HG03159 (cell line): ENCODE results near the gene LILRB2.
"Not testable (repeated sequence)": the region's sequence is repeated elsewhere in the genome, so short reads cannot be mapped to it uniquely, and the experiment has no call there.

Experiments used
- ATAC-seq: cut with Tn5 transposase; IDR thresholded peaks from one replicate; pipeline ENCODE4 v1.9.1; 2021; ENCODE audit warnings: mild to moderate bottlenecking, moderate library complexity; ENCODE audit not compliant: unreplicated experiment

LILRB2 gene

GRCh38 chr19:54281007-54281728, at the start of gene LILRB2:
Gene LILRB2, minus strand, starts transcription at chr19:54281110. Its CDS starts 614 bp downstream, at chr19:54280496.
- no peak for ATAC-seq

DNA sequence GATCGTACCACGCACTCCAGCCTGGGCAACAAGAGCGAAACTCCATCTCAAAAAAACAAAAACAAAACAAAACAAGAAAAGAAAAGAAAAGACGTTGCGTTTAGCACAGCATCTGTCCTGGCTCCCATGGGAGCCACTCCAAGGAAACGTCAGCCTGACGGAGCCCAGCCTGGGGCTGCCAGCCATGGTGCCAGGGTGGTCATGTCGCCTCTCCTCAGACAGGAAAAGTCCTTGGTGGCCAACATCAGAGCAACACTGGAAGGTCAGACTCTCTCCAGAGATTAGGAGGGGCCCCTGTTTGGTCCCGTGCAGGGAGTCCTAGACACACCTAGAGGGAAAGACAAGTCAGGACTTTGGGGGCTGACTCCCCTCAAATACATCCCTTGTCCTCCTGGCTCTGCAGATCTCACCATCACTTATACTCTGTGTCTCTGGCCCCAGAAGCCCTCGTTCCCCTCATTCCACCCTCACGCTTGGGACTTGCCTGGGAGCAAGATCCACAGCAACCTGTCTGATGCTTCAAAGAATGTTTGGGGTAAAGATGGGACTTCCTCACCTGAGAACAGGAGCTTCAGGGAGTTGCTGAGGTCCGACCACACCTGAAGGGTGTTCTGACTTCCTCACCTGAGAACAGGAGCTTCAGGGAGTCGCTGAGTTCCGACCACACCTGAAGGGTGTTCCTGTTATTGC, 48.7 kb upstream of the LILRB2 start:
- ATAC-seq = no peak

DNA sequence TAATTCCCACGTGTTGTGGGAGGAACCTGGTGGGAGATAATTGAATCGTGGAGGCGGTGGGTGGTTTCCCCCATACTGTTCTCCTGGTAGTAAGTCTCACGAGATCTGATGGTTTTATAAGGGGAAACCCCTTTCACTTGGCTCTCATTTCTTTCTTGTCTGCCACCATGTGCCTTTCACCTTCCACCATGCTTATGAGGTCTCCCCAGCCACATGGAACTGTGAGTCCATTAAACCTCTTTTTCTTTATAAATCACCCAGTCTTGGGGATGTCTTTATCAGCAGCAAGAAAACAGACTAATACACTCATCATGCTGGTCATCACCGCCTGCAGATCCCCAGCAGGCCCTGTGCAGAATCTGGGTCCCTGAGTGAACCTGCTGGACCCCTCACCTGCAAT, 47.9 kb upstream of the LILRB2 start:
- ATAC-seq = not testable (repeated sequence)

DNA sequence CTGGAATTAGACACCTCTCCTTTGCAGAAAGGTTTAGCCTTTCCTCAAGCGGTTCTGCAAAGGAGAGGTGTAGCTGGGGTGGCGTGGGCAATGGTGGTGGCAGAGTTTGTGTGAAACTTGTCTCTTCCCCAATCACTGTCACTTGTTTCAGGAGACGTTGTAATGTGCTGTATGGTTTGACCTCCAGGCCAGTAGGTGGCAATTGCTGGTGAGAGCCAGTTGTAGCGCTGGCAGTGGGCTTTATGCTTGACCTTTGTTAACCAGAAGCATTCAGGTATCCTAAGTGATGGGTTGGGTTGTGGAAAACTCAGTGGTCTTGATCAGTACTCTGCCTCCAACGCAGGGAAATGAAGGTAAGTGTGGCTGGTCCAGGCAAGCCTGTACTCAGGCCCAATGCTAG, 44.7 kb upstream of the LILRB2 start:
- no peak for ATAC-seq

- no peak for ATAC-seq
Observed at GRCh38 chr19:54325194-54325621, 44.3 kb upstream of the LILRB2 start.

DNA sequence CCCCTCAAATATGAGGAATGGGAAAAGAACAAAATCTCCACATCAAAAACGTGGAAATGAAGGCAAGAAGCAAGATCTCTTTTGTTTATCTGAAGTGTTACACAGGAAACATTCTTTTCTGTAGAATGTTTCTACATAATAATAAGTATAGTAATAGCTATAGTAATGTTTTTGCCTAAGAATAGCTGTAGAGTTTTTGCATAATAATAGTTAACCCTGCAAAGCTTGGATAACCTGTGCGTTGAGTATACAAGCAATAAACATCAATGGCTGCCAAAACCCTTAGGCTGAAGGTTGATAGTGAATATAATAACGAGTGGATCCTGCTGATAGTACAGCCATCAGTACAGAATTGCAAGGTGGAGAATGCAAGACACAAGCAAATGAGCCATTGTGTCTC, 43.2 kb upstream of the LILRB2 start:
- no peak for ATAC-seq

DNA sequence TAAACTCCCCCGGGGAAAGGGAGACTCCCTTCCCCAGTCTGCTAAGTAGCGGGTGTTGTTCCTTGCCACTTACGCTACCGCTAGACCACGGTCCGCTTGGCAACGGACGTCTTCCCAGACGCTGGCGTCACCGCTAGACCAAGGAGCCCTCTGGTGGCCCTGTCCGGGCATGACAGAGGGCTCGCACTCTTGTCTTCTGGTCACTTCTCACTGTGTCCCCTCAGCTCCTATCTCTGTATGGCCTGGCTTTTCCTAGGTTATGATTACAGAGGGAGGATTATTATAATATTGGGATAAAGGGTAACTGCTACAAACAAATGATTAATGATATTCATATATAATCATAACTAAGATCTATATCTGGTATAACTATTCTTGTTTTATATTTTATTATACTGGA, 42.0 kb upstream of the LILRB2 start:
- not testable (repeated sequence) for ATAC-seq

GRCh38 chr19:54322295-54322694, 41.4 kb upstream of the LILRB2 start:
- not testable (repeated sequence) for ATAC-seq

DNA sequence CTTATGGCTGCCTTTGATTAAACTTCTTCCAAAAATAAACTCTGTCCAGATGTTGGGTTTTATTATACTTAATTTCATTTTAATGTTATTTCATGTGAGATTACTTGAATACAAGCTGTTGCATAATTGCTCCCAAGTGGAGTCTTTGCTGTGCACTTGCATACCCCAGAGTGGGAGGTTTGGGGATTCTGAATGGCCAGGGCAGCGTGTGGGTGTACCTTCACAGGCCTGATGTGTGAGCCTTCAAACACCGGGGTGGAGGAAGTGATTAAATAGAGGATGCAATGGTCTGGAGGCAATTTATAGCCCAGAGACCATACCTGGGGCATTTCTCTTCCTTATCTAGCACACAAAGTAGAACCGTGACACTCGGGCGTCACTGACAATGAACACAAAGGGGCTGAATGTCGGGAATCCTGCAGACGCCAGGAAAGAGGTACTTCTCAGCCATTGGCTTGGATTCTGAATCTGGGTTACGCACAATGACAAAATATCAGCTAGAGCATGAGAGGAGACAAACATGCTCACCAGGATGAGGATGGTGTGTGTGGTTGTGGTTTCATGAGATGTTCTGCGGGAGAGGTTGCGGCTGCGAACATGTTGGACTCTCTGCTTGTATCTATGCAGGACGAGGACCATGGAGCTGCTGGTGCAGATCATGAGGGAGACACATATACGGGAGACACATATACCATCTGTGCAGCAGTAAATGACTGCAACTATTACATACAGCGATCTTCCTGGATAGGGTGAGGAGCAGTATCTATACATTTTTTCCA, 39.2 kb upstream of the LILRB2 start:
- ATAC-seq = no peak

- ATAC-seq = no peak
Observed at GRCh38 chr19:54319049-54319448, 38.1 kb upstream of the LILRB2 start.

- no peak for ATAC-seq
Observed at GRCh38 chr19:54317965-54318240, 37.0 kb upstream of the LILRB2 start.

GRCh38 chr19:54317108-54317964, 36.4 kb upstream of the LILRB2 start:
- no peak for ATAC-seq

- no peak for ATAC-seq
Observed at GRCh38 chr19:54316746-54317107, 35.8 kb upstream of the LILRB2 start.

DNA sequence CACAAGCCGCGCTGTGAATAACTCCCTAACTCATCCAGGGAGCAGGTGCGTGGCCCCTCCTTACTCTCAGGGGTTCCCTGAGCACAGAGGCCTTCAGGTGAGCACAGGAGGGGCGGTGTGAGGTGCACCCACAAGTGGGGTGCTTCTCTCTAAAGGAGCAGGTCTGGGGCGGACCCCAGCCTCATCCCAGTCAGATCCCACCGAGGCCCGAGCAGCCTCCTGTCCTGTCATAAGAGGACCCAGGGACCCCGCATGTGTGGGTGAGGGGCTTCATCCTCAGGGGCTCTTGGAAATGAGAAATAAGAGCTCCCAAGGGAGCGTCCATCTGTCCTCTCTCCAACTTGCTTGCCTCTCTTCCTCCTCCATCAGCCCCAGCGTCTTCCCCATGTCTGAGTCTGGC, 35.0 kb upstream of the LILRB2 start:
- ATAC-seq = no peak

GRCh38 chr19:54312436-54313377, 31.8 kb upstream of the LILRB2 start, which contains the start of gene LILRA5:
Gene LILRA5, minus strand, starts transcription at chr19:54313166. Its CDS starts 147 bp downstream, at chr19:54313019.
- ATAC-seq = no peak

- no peak for ATAC-seq
Observed at GRCh38 chr19:54312011-54312410, 31.1 kb upstream of the LILRB2 start.

GRCh38 chr19:54311486-54311885, 30.6 kb upstream of the LILRB2 start:
- no peak for ATAC-seq

DNA sequence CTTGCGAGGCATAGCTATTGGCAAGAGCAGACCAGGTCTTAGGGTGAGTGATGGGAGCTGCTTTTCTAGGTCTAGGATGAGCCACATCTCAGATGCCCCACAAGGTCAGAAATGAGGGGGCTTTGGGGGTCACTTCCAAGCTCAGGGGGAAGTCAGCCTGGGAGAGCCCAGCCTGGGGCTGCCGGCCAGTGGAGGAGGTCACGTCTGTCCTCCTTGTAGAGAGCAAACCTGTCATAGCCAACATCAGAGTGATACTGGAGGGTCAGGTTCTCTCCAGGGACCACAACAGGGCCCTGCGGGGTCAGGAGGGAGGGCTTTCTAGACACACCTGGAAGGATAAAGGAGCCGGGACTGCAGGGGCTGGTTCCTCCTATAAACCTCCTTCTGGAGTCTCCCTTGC, 29.6 kb upstream of the LILRB2 start:
- no peak for ATAC-seq

GRCh38 chr19:54309811-54310210, 28.9 kb upstream of the LILRB2 start:
- no peak for ATAC-seq
